B cell (primary cell): ENCODE measurements around the gene ADGRD1. TPM values are rescaled to one million over a fixed set of nuclear protein-coding genes. Genes with fewer than 3 reads are reported as not detected.

Experiments used
- ATAC-seq: fragments of 200-7000 bp; cut with Tn5 transposase; one replicate; pipeline ENCODE4 v1.10.0; 2021; ENCODE audit warnings: low read depth, mild to moderate bottlenecking, moderate number of reproducible peaks, moderate library complexity
- CTCF ChIA-PET: fragments of 350-600 bp; sonication (Branson Sonifier 250); formaldehyde crosslinking; loops from one replicate; lab custom pipeline; 2021; ENCODE audit warnings: antibody characterized with exemption, inconsistent platforms; lab: Charles Lee
- POLR2A ChIA-PET: fragments of 350-600 bp; sonication (Branson Sonifier 250); formaldehyde crosslinking; loops from one replicate; lab custom pipeline; 2021; ENCODE audit warnings: antibody characterized with exemption; lab: Charles Lee
- DNase-seq: peaks from one replicate; pipeline ENCODE4 v3.0.0; 2013
- H2AFZ ChIP-seq: 2 replicates; pipeline ENCODE4 v1.6.1; 2012; ENCODE audit warnings: mild to moderate bottlenecking, low read depth, low read length; ENCODE audit not compliant: insufficient read depth, poor library complexity, severe bottlenecking
- H3K27ac ChIP-seq, 2 donors: 1 replicate in 1 of 2; 2 replicates in 1 of 2; pipeline ENCODE4 v1.5.1; 2012 to 2013; ENCODE audit warnings: low read length in 2 of 2, mild to moderate bottlenecking in 2 of 2, moderate library complexity in 1 of 2
- H3K27me3 ChIP-seq, 4 experiments: fragments of 200-600 bp in 1 of 4; sonication (generic) in 1 of 4; replicated peaks in 1 of 4; 1 replicate in 2 of 4; 2 replicates in 2 of 4; pipeline versions ENCODE4 v1.6.1 to v1.7.0; 2013 to 2016; ENCODE audit warnings: low read length in 3 of 4, mild to moderate bottlenecking in 2 of 4, mixed read lengths in 1 of 4, moderate library complexity in 1 of 4; ENCODE audit not compliant: insufficient read depth in 4 of 4, control insufficient read depth in 3 of 4; ENCODE audit errors: control extremely low read depth in 1 of 4
- H3K36me3 ChIP-seq, 2 experiments: replicated peaks in 1 of 2; 1 replicate in 1 of 2; 2 replicates in 1 of 2; pipeline versions ENCODE4 v1.6.1 to v1.7.1; 2013; ENCODE audit warnings: low read length in 1 of 2; ENCODE audit not compliant: insufficient read depth in 2 of 2, control insufficient read depth in 1 of 2; ENCODE audit errors: control extremely low read depth in 1 of 2, extremely low read depth in 1 of 2
- H3K4me1 ChIP-seq, 2 donors: fragments of 200-600 bp in 1 of 2; sonication (generic) in 1 of 2; 1 replicate in 1 of 2; 2 replicates in 1 of 2; pipeline versions ENCODE4 v1.5.1 to v1.6.1; 2013 to 2017; ENCODE audit warnings: low read length in 2 of 2; ENCODE audit not compliant: control insufficient read depth in 2 of 2, insufficient read depth in 2 of 2
- H3K4me2 ChIP-seq: replicated peaks from 2 replicates; pipeline ENCODE3; 2012; ENCODE audit warnings: mild to moderate bottlenecking, low read depth, low read length; ENCODE audit not compliant: poor library complexity, severe bottlenecking
- H3K4me3 ChIP-seq, 5 experiments: fragments of 200-600 bp in 1 of 5; sonication (generic) in 1 of 5; 1 replicate in 3 of 5; 2 replicates in 2 of 5; pipeline versions ENCODE4 v1.5.1 to v1.7.0; 2011 to 2016; ENCODE audit warnings: low read length in 4 of 5, mild to moderate bottlenecking in 4 of 5, low read depth in 2 of 5, control low read depth in 1 of 5, moderate library complexity in 1 of 5; ENCODE audit not compliant: insufficient read depth in 1 of 5; ENCODE audit errors: control extremely low read depth in 1 of 5, extremely low read depth in 1 of 5
- H3K79me2 ChIP-seq: fragments of 200-600 bp; sonication (generic); one replicate; pipeline ENCODE4 v1.6.0; 2016; ENCODE audit warnings: low read length; ENCODE audit not compliant: control insufficient read depth, insufficient read depth
- H3K9ac ChIP-seq: fragments of 200-600 bp; sonication (generic); 2 replicates; pipeline ENCODE4 v1.6.1; 2017; ENCODE audit warnings: mild to moderate bottlenecking, low read length, moderate library complexity
- H3K9me3 ChIP-seq, 3 donors: one replicate each; pipeline versions ENCODE4 v1.6.1 to v1.7.1; 2013; ENCODE audit warnings: low read length in 2 of 3; ENCODE audit not compliant: control insufficient read depth in 2 of 3, insufficient read depth in 1 of 3; ENCODE audit errors: control extremely low read depth in 1 of 3
- H4K20me1 ChIP-seq: 2 replicates; pipeline ENCODE4 v1.6.0; 2012; ENCODE audit warnings: mild to moderate bottlenecking, low read length; ENCODE audit not compliant: insufficient read depth, control insufficient read depth, poor library complexity, severe bottlenecking
- H3K27ac Mint-ChIP-seq: one replicate; pipeline ENCODE4 v1.8.0; 2021; ENCODE audit warnings: mixed read lengths
- H3K27me3 Mint-ChIP-seq: one replicate; pipeline ENCODE4 v1.8.0; 2021; ENCODE audit warnings: mixed read lengths
- H3K4me1 Mint-ChIP-seq: one replicate; pipeline ENCODE4 v1.8.0; 2021; ENCODE audit warnings: mixed read lengths
- H3K4me3 Mint-ChIP-seq: one replicate; pipeline ENCODE4 v1.8.0; 2021; ENCODE audit warnings: mixed read lengths
- H3K9me3 Mint-ChIP-seq: one replicate; pipeline ENCODE4 v1.8.0; 2022; ENCODE audit warnings: mixed read lengths; ENCODE audit not compliant: insufficient read depth
- EZH2 ChIP-seq: IDR thresholded peaks from 2 replicates; pipeline ENCODE4 v1.6.1; 2012; ENCODE audit warnings: borderline replicate concordance, low read depth, mild to moderate bottlenecking, moderate library complexity, low read length; ENCODE audit not compliant: insufficient read depth, poor library complexity, severe bottlenecking
- WGBS: methylation state at CpG from one replicate; pipeline ENCODE4 v1.1.5; 2013; ENCODE audit warnings: missing lambda C conversion rate; ENCODE audit not compliant: insufficient coverage; 5-methylcytosine and 5-hydroxymethylcytosine counted together
- intact Hi-C: fragments of 100-400 bp; cut with micrococcal nuclease; formaldehyde crosslinking; loops from one replicate; pipeline ENCODE4 v1.10.0; 2022
- polyA plus RNA-seq: library from polyadenylated mRNA; depleted of rRNA; stranded (reverse); fragments of >200 nt; gene quantifications from 2 replicates; pipeline ENCODE4 v1.2.3, GENCODE V29; 2012
- total RNA-seq, 2 donors: library from RNA; stranded (reverse); fragments of 120-200 nt in 1 of 2; gene quantifications; 1 replicate in 1 of 2; 2 replicates in 1 of 2; pipeline versions ENCODE4 v1.2.3 to v1.2.4, GENCODE V29; 2013 to 2022
- TF ChIP-seq, protein P1 (sequence below): fragments of 200-600 bp; IDR thresholded peaks from one replicate; pipeline ENCODE4 v1.8.0; 2022; ENCODE audit warnings: antibody characterized with exemption, mild to moderate bottlenecking

Gene ADGRD1
- total and polyA plus RNA-seq, 2 donors (not counting 1 experiment from before 2014, with no cell fraction given): 1.1 to 2.2 TPM

DNA sequence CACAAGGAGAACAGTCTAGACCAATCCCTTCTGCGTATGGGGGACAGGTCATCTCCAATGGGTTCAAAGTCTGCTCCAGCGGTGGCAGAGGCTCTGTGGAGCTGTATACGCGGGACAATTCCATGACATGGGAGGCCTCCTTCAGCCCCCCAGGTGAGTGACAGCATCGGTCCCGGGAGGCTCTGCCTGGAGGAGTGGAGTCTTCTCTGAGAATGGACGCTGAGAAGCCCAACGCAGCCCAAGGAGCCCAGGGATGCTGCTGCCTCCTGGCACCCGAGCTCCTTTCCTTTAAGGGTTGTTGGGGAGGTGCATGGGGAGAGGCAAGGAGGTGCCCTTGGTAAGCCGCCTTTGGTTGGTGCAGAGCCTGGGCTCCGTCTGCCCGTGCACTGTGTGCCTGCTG is 28.2 kb downstream of the ADGRD1 start:
- peaks cover 40% of the 10 kb centered on the region for H3K4me1 Mint-ChIP-seq
- TF ChIP-seq, protein P1, sequence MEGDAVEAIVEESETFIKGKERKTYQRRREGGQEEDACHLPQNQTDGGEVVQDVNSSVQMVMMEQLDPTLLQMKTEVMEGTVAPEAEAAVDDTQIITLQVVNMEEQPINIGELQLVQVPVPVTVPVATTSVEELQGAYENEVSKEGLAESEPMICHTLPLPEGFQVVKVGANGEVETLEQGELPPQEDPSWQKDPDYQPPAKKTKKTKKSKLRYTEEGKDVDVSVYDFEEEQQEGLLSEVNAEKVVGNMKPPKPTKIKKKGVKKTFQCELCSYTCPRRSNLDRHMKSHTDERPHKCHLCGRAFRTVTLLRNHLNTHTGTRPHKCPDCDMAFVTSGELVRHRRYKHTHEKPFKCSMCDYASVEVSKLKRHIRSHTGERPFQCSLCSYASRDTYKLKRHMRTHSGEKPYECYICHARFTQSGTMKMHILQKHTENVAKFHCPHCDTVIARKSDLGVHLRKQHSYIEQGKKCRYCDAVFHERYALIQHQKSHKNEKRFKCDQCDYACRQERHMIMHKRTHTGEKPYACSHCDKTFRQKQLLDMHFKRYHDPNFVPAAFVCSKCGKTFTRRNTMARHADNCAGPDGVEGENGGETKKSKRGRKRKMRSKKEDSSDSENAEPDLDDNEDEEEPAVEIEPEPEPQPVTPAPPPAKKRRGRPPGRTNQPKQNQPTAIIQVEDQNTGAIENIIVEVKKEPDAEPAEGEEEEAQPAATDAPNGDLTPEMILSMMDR: no peak
- TF ChIP-seq EZH2: no peak
- POLR2A ChIA-PET: no interaction called here
- intact Hi-C loops: loop anchor here (5.0 kb wide), 1 partner anchor 110 kb away; the partner anchor contains the start of gene RAN
- WGBS: 91% methylated on average over 9 of the region's 12 CpGs
- H3K4me2 ChIP-seq: peak overlapping the region; percentile 66
- H3K27me3 Mint-ChIP-seq: no peaks in the 10 kb centered on the region
- no peaks in the 10 kb centered on the region for H3K79me2 ChIP-seq
- H3K9me3 ChIP-seq: peaks cover 0 to 15% (median 0%) of the 10 kb centered on the region in 3 donors
- no peaks in the 10 kb centered on the region for H3K36me3 ChIP-seq
- no peaks in the 10 kb centered on the region for H4K20me1 ChIP-seq
- H3K9ac ChIP-seq: no peak overlapping the region
- H3K9me3 Mint-ChIP-seq: no peaks in the 10 kb centered on the region
- no peak for DNase-seq
- H2AFZ ChIP-seq: no peak overlapping the region
- H3K27ac ChIP-seq: peak overlapping the region in 1 of 2 donors; percentile 80
- H3K4me3 Mint-ChIP-seq: peak overlapping the region; percentile 64
- H3K4me3 ChIP-seq: peak overlapping the region in 1 of 5 experiments; percentile 22
- CTCF ChIA-PET: no interaction called here
- ATAC-seq: no peak
- peak overlapping the region; percentile 64 for H3K27ac Mint-ChIP-seq
- no peaks in the 10 kb centered on the region for H3K27me3 ChIP-seq
- peaks cover 37 to 40% of the 10 kb centered on the region in 2 donors for H3K4me1 ChIP-seq

DNA sequence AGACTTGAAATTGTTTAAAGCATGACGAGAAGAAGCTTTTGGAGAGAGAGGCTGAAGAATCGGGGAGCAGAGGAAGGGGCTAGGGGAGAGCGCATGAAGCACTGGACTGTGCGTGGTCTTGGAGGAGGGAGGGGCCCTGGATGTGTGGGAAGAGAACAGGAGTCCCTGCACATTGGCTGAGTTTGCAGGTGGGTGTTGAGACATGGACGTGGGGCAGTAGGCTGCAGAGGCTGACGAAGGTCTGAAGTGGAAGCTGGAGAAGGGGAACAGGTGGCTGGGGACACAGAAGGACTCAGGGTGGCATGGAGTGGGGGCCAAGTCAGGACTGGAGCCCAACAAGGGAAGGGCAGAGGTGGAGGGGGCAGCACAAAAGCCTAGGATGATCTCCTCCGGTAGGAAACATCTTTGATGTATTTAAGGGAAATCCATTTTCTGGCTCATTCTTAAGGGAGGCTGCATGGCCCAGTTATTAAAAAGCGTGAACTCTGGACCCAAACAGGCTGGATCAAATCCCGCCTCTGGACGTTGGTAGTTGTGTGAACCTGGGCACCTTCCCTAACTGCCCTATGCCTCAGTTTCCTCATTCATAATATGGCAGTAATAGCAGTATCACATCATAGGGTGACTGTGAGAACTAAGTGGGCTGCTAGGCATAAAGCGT is 29.0 kb downstream of the ADGRD1 start:
- Mint-ChIP-seq H3K27ac (peak overlapping the region; percentile 64), H3K9me3 (no peaks in the 10 kb centered on the region), H3K4me1 (peaks cover 40% of the 10 kb centered on the region), H3K4me3 (peak overlapping the region; percentile 0), H3K27me3 (peaks cover 4% of the 10 kb centered on the region)
- H3K27me3 ChIP-seq: no peaks in the 10 kb centered on the region
- H3K9ac ChIP-seq: no peak overlapping the region
- no peaks in the 10 kb centered on the region for H3K36me3 ChIP-seq
- no peak overlapping the region for H3K27ac ChIP-seq
- H3K79me2 ChIP-seq: no peaks in the 10 kb centered on the region
- ATAC-seq: no peak
- no peak overlapping the region for H2AFZ ChIP-seq
- DNase-seq: no peak
- peaks cover 0 to 15% (median 0%) of the 10 kb centered on the region in 3 donors for H3K9me3 ChIP-seq
- no peak overlapping the region for H3K4me3 ChIP-seq
- H4K20me1 ChIP-seq: no peaks in the 10 kb centered on the region
- H3K4me2 ChIP-seq: peak overlapping the region; percentile 66
- 49% methylated on average over 10 of the region's 11 CpGs for WGBS
- peaks cover 37 to 40% of the 10 kb centered on the region in 2 donors for H3K4me1 ChIP-seq
- ChIA-PET POLR2A (no interaction called here), CTCF (no interaction called here)
- TF ChIP-seq EZH2: no peak
- TF ChIP-seq, protein P1: no peak
- intact Hi-C loops: loop anchor here (5.0 kb wide), 1 partner anchor 110 kb away; the partner anchor contains the start of gene RAN
